Thyroid gland (tissue), 4 donors: Measurements from ENCODE around the gene USP33. TPM values are rescaled to one million over a fixed set of nuclear protein-coding genes. Genes with fewer than 3 reads are reported as not detected.

Experiments used
- DNase-seq, 2 donors: peaks; one replicate each; pipeline ENCODE4 v3.0.0-alpha.2; 2019
- H3K27ac ChIP-seq, 3 donors: fragments of 200-600 bp; sonication (generic); 1 replicate in 2 of 3; 2 replicates in 1 of 3; pipeline ENCODE4 v1.5.1; 2016 to 2019; ENCODE audit warnings: mild to moderate bottlenecking in 1 of 3, moderate library complexity in 1 of 3
- H3K27me3 ChIP-seq: fragments of 200-600 bp; sonication (generic); one replicate; pipeline ENCODE4 v1.5.1; 2019
- H3K36me3 ChIP-seq, 2 donors: fragments of 200-600 bp; sonication (generic); one replicate each; pipeline ENCODE4 v1.5.1; 2016 to 2019
- H3K4me1 ChIP-seq, 2 donors: fragments of 200-600 bp; sonication (generic); one replicate each; pipeline ENCODE4 v1.5.1; 2017 to 2019
- H3K4me3 ChIP-seq, 3 donors: fragments of 200-600 bp; sonication (generic); replicated peaks in 1 of 3; 1 replicate in 2 of 3; 2 replicates in 1 of 3; pipeline ENCODE4 v1.5.1; 2016; ENCODE audit warnings: mild to moderate bottlenecking in 1 of 3
- H3K9me3 ChIP-seq: fragments of 200-600 bp; sonication (generic); one replicate; pipeline ENCODE4 v1.5.1; 2017
- CTCF ChIP-seq, 6 experiments: fragments of 200-600 bp in 3 of 6; fragments of 450-650 bp in 3 of 6; sonication (generic) in 3 of 6; IDR thresholded peaks; one replicate each; pipeline ENCODE4 v1.5.1; 2016 to 2019; ENCODE audit warnings: antibody characterized with exemption in 6 of 6, mild to moderate bottlenecking in 2 of 6, inconsistent platforms in 1 of 6, moderate library complexity in 1 of 6
- POLR2A ChIP-seq, 2 donors: fragments of 450-650 bp; IDR thresholded peaks; one replicate each; pipeline ENCODE4 v1.6.1; 2017; ENCODE audit warnings: antibody characterized with exemption in 2 of 2, mild to moderate bottlenecking in 2 of 2, moderate library complexity in 1 of 2
- WGBS, 2 donors: methylation state at CpG; one replicate each; pipeline ENCODE4 v1.1.5; 2017; 5-methylcytosine and 5-hydroxymethylcytosine counted together
- intact Hi-C: fragments of 100-400 bp; cut with DNase I; formaldehyde crosslinking; loops from one replicate; pipeline ENCODE4 v1.15.1; 2023
- total RNA-seq, 4 donors: library from RNA; depleted of rRNA; stranded (reverse); fragments of >200 nt; gene quantifications; one replicate each; pipeline ENCODE4 v1.2.3, GENCODE V29; 2016

Gene USP33
- total RNA-seq, 4 donors from 2014 or later = 96.2 to 130 (median 105) TPM

- Histone ChIP-seq H3K27me3 (no peaks in the 10 kb centered on the region), H3K4me1 (peaks cover 3 to 4% of the 10 kb centered on the region in 2 donors), H3K36me3 (no peaks in the 10 kb centered on the region), H3K27ac (no peak overlapping the region), H3K9me3 (no peaks in the 10 kb centered on the region), H3K4me3 (no peak overlapping the region)
- no peak for DNase-seq
- TF ChIP-seq CTCF (IDR thresholded peaks at IDR 0.05) (no peak), POLR2A (IDR thresholded peaks at IDR 0.05) (no peak)
- WGBS, 2 donors = 92 to 93% methylated on average over 6 of the region's 6 CpGs
- intact Hi-C loops = no loop called here
Measured at GRCh38 chr1:77673030-77673429, 86.6 kb downstream of the USP33 start.

- Histone ChIP-seq H3K36me3 (no peaks in the 10 kb centered on the region), H3K27ac (no peak overlapping the region), H3K9me3 (no peaks in the 10 kb centered on the region), H3K4me1 (peaks cover 3 to 4% of the 10 kb centered on the region in 2 donors), H3K27me3 (no peaks in the 10 kb centered on the region), H3K4me3 (no peak overlapping the region)
- DNase-seq = no peak
- intact Hi-C loops = no loop called here
- TF ChIP-seq POLR2A (IDR thresholded peaks at IDR 0.05) = no peak
- no peak for TF ChIP-seq CTCF (IDR thresholded peaks at IDR 0.05)
- 90 to 94% methylated on average over 2 of the region's 2 CpGs for WGBS, 2 donors
Measured at GRCh38 chr1:77672374-77672773, 87.3 kb downstream of the USP33 start.

GRCh38 chr1:77671836-77672235 lies 87.8 kb downstream of the USP33 start:
- Histone ChIP-seq H3K27me3 (no peaks in the 10 kb centered on the region), H3K9me3 (no peaks in the 10 kb centered on the region), H3K4me3 (no peak overlapping the region), H3K27ac (no peak overlapping the region), H3K36me3 (no peaks in the 10 kb centered on the region), H3K4me1 (peaks cover 4 to 5% of the 10 kb centered on the region in 2 donors)
- intact Hi-C loops = no loop called here
- no peak for DNase-seq
- TF ChIP-seq POLR2A (IDR thresholded peaks at IDR 0.05) = no peak
- TF ChIP-seq CTCF (IDR thresholded peaks at IDR 0.05) = no peak
- WGBS, 2 donors = 84 to 87% methylated on average over 5 of the region's 5 CpGs

DNA sequence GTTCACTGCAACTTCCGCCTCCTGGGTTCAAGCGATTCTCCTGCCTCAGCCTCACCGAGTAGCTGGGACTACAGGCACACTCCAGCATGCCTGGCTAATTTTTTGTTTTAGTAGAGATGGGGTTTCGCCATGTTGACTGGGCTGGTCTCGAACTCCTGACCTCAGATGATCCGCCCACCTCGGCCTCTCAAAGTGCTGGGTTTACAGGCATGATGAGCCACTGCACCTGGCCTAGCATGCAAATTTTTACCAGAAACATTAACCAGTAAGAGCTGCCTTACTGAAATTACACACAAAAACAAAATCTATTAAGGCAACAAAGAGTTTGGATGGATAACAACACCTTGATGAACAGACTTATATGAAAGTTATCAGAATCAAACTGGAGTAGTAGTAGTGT lies 89.3 kb downstream of the USP33 start:
- 95 to 98% methylated on average over 7 of the region's 7 CpGs for WGBS, 2 donors
- Histone ChIP-seq H3K4me1 (peaks cover 4 to 12% of the 10 kb centered on the region in 2 donors), H3K9me3 (no peaks in the 10 kb centered on the region), H3K36me3 (no peaks in the 10 kb centered on the region), H3K4me3 (no peak overlapping the region), H3K27me3 (no peaks in the 10 kb centered on the region), H3K27ac (no peak overlapping the region)
- DNase-seq = no peak
- TF ChIP-seq CTCF (IDR thresholded peaks at IDR 0.05) = no peak
- TF ChIP-seq POLR2A (IDR thresholded peaks at IDR 0.05) = no peak
- intact Hi-C loops = no loop called here

GRCh38 chr1:77668924-77669449 lies 90.7 kb downstream of the USP33 start:
- Histone ChIP-seq H3K4me1 (peaks cover 4 to 24% of the 10 kb centered on the region in 2 donors), H3K36me3 (no peaks in the 10 kb centered on the region)
- WGBS, 2 donors = 13 to 27% methylated on average over 1 of the region's 1 CpG

More at GRCh38 chr1:77668924-77669449, 90.7 kb downstream of the USP33 start:
- TF ChIP-seq CTCF (IDR thresholded peaks at IDR 0.05) = no peak
- TF ChIP-seq POLR2A (IDR thresholded peaks at IDR 0.05) = no peak
- H3K27ac ChIP-seq = no peak overlapping the region
- H3K9me3 ChIP-seq = no peaks in the 10 kb centered on the region
- no peaks in the 10 kb centered on the region for H3K27me3 ChIP-seq
- no peak for DNase-seq
- no peak overlapping the region for H3K4me3 ChIP-seq
- intact Hi-C loops = no loop called here
